GM18505 (cell line): Measurements from ENCODE around the gene NRIP1.

Source experiments
- ATAC-seq: cut with Tn5 transposase; IDR thresholded peaks from one replicate; pipeline ENCODE4 v1.9.1; 2021; ENCODE audit not compliant: unreplicated experiment
- POLR2A ChIP-seq: IDR thresholded peaks from 4 replicates; pipeline ENCODE4 v1.6.1; 2011; ENCODE audit warnings: borderline replicate concordance; ENCODE audit not compliant: insufficient read depth, insufficient read length; ENCODE audit errors: extremely low read depth

NRIP1 gene

DNA sequence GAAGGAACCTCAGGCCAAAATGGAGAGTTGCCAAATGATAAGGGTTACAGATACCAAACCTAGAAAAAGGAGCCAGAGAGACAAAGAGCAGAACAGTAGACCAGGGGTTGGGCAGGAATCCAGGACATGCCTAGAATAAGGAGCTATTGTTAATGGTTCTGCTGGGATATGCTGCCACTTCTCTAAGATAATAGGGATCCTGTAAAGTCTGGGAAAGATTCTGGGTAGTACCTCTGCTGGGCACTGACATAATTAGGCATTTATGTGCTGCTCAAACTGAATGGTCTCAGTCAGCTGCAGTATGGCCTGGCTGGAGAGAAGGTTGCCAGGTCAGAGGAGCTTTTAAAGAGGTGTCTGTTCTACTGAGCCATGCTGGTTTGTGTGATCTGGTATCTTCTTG, 19.9 kb upstream of the NRIP1 start:
- no peak for TF ChIP-seq POLR2A
- ATAC-seq, result no peak

DNA sequence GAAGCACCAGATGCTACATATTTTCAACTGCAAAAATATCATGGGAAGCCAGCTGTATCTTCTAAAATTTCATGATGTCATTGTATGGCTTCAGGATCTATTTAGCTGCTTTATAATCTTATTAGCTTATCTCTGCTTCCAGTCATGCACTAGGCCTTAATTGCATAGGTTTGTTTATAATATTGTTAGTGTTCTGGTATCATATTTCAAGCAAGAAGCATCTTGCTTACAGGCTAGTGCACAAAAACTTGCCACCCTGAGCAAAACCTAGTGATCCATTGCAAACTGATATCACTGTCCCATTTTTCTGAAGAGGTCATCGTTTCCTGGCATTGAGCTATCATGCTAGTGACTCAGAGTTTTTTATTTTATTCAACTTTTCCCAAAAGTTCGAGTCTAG, 15.7 kb upstream of the NRIP1 start:
- no peak for ATAC-seq
- no peak for TF ChIP-seq POLR2A

DNA sequence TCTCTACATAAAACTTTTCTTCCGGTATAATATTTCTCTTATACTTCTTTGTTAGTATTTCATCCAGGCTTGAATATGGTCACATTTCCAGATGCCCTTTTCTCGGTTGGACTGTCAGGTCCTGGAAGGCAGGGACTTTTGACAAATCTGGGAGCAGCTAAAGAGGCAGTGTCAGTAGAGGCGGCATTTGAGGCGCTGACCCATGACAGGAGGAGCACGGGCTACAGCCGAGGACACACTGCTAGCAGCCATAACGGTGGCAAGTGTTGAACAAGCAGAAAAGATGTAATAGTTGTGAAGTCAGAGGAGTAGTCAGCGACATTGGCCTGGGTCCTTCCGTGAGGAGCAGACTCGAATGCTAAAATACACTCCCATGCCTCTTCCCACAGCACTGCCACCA, 14.5 kb upstream of the NRIP1 start:
- no peak for ATAC-seq
- TF ChIP-seq POLR2A, result no peak

DNA sequence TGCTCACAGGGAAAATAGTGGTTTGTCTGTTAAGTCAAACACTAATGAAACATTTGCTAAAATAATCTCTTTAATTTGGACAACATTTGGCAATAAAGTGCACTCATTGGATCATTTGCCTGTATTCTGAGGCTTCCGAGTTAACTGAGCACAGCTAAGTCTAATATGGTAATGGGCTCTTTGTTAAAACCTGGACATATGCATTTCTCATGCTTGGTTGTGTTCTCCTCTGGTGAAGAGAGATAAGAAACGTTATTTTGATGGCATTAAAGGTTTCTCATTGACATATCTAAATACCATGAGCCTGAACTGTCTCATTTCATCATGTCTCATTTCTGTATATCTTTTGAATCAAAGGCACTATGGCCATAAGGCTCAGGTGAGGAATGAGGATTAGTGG, 13.4 kb upstream of the NRIP1 start:
- TF ChIP-seq POLR2A, result no peak
- ATAC-seq, result no peak

DNA sequence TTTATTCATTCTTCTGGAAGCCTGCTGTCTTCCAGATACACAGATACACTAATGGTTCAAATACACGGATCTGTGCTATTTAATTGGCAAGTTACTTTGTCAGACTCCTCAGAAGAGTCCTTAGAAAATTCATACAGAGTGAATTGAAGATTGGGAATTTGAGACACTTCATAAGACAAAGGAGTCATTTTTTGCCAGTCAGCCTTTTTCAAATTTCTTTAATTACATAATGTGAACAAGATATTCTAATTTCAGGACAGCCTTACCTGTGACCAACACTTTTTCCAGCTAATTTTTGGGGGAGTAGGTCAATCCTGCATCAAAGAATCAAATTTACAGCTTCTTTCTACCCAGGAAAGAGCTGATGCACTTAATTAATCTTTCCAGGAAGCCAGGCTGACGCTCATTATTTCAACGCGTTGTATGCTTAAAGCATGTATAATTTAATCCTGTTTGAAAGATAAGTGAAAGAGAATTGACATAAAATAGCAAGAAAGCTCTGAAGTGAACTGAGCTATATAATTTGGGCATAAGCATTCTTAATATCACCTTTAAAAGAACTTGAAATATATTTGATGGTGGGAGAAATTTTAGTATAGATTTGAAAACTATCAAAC, 12.8 kb upstream of the NRIP1 start:
- TF ChIP-seq POLR2A, result no peak
- ATAC-seq, result no peak

DNA sequence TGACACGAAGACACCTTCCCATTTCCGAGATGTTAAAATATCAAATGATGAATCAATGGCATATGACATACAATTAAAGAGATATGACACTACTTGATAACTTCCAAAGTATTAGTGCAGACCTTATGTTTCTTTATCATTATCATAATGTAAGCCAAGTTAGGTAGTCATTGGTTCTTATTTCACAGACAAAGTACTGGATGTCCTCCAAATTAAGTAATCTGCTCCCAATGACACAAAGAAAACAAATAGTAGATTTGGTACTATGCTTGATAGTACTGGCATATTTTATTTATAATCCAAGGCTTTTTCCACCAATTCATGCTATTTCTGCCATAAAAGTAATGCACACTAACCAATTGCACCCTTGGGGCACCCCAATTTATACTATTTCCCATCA, 11.9 kb upstream of the NRIP1 start:
- TF ChIP-seq POLR2A, result no peak
- ATAC-seq, result no peak

DNA sequence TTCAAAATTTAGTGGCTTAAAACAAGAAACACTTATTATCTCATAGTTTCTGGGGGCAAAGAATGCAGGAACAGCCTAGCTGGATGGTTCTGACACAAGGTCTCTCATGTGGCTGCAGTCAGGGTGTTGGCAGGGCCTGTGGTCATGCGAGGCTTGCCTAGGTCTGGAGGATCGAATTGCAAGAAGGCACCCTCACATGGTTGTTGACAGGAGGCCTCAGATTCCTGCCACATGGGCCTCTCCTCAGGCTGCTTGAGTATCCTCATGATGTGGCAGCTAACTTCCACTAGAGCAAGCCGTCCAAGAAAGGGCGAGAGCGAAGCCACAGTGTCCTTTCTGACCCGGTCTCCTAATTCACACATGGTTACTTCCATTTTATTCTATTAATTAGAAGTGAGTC, 6.2 kb upstream of the NRIP1 start:
- no peak for TF ChIP-seq POLR2A
- no peak for ATAC-seq

DNA sequence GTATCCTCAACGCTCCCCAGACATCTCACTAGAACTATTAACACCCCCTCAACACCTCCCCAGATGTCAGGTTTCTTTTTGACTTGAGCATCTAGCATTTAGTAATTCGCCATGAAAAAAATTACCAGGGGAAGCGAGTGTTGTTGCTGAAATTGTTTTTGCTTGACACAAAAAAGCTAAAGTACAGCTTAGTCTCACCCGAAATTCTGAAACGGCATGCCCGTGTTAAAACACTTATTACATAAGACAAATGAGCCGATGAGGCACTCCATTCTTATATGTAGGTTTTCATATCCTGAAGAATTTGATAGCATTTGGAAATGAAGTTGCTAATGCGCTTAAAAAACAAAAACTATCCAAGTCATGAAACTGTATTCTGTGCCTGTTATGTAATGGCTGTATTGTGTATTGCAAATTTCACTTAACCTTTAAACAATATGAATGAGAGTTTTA, 1.3 kb upstream of the NRIP1 start:
- TF ChIP-seq POLR2A, result no peak
- no peak for ATAC-seq

DNA sequence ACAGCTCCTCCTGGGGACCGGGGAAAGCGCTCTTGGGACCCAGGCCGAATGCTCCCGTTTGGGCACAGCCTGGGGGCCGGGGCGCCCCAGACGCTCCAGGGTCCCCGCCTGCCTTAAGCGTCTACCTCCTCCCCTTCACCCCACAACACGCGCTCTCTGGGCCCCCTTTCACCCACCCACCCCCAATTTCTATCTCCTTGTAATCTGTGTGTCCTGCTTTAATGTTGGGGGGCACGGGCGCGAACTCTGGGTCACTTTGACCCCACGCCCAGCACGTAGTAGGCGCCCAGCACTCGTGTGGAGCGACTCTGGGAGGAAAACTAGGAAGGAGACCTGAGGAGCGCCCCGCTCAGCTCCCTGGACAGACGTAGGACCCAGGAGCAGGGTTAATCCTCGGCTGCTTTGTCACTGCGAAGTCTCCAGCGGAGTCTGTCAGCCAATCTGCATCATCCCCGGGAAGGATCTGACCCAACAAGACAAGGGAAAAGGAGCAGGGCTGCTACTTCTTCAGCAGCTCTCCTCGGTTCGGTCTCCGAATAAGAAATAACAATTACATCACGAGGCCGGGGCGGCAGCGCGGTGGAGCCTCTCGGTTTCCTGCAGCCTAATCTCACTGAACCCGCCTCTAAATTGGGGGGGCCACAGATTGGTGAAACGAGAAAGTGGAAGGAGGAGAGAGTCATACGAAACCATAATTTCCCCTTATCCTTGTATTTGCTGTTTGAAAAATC, 757 bp upstream of the NRIP1 start:
- ATAC-seq, result peak; percentile 6

DNA sequence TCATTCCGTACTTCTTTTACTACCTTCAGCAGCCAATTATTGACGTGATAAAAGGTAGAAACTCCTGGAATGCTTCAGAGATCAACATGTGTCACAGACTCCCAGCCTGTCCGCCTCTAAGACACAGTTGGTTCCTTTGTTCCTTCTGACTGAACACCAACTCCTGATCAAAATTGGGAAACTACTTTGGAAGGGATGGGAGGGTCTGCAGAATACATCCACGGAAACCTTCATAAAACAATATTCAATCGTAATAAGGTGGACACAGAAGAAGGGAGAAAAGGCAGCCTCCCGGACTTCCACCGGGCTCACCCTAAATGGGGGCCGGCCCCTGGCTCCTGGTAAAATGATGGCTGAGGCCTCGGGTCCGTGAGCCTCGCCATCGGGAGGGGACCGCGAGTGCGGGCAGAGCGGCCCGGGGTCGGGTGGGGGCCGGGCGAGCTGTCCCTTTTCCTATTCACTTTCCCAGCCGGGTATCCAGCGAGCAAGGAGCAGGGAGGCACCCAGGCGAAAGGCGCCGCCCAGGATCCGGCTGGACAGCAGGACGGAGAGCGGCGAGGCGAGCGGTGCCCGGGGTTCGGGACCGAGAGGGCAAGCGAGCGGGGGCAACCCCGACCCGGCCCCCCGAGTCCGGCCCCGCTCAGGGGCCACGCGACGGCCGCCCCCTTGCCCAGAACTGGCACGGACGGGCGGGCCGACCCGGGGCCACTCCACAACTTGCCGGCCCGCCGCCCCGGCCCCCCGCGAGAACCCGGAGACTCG, 805 bp downstream of the NRIP1 start:
- no peak for TF ChIP-seq POLR2A
- ATAC-seq, result peak; percentile 3

More for the DNA sequence above, 757 bp upstream of the NRIP1 start:
- TF ChIP-seq POLR2A, result peak; percentile 28

DNA sequence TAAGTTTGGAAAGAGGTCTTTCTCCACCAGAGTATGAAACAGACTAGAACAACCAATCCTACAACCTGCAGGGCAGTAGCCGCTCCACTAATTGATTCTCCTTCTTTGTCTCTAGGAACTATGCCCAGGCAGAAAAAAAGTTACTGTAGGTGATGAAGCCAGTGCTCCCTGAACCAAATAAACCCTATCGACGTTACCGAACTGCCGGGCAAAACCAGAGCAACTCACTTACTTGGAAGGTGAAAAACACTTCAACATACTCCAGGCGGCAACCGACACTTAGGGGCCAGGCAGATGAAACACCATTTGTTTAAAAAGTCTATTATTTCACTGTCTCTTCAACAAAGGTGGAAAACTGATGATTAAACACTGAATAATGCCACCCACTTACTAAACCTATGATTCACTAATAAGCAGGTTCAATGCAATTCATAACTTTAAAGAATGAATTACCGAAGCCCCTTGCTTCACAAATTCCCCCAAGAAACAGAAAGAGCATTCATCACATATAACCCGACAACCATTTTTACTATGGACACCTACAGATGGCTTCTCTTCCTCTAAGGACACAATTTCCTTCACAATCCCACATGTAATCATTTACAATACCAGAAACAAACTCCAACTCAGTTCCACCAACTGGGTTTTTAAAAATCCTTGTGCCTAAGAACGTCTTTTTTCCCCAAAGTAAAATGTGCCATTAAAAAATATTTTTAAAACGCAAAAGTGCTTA, 1.6 kb downstream of the NRIP1 start:
- no peak for ATAC-seq
- TF ChIP-seq POLR2A, result no peak

DNA sequence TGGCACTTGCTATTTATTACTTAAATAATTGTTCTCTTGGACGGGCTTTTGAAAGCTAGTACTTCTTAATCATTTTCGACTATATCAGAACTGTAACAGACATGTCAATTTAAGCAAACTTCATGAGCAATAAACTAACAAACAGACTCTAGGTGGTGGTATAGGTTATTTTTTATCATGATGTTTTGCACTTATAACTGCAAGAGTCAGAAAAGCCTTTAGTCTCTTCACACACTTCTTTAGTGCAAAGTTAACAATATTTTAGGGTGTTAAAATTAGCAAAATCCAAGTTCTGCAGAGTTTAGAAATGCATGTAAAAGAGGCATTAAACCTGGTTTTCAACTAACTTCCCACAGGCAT, 2.2 kb downstream of the NRIP1 start:
- no peak for ATAC-seq
- no peak for TF ChIP-seq POLR2A
